ENCODE measurements around the gene KLK13.
A peak's percentile ranks its signal among the peaks of the same experiment; 100 is the strongest.

Gene KLK13

DNA sequence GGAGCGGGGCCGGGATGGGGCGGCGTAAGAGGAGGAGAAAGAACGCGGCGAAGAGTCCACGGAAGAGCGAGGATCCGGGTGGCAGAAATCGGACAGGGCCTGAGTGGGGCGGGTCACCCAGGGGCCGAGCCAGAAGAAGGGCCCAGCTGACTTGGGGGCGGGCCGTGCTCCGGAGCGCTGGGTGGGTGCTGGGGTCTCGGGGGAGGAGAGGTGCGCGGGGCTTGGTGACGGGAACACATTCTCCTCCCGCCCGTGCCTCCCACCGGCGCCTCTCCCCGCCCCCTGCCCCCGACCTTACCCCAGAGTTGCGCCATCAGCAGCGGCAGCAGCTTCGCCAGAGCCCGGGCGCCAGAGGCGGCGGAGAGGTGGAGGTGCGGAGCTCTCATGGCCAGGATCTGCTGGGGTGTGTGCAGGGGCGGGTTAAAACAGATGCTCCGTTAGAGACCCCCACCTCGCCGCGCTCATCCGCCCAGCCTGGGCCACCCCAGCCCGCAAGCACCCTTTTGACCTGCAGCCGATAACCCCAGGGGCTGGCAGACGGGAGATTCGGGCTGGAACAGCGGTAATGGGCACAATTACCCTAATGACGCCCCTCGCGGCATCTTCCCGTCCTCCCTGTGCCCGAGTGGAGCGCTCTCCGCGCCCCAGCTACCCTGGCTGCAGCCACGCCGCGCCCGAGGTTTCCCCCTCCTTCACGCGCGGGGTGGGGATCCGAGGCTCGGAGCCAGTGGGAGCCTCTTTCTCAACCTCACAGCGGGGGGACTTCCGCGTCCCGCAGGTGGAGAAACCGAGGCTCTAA is 45.9 kb downstream of the KLK13 start:
- DNase-seq = peak; percentile 11

DNA sequence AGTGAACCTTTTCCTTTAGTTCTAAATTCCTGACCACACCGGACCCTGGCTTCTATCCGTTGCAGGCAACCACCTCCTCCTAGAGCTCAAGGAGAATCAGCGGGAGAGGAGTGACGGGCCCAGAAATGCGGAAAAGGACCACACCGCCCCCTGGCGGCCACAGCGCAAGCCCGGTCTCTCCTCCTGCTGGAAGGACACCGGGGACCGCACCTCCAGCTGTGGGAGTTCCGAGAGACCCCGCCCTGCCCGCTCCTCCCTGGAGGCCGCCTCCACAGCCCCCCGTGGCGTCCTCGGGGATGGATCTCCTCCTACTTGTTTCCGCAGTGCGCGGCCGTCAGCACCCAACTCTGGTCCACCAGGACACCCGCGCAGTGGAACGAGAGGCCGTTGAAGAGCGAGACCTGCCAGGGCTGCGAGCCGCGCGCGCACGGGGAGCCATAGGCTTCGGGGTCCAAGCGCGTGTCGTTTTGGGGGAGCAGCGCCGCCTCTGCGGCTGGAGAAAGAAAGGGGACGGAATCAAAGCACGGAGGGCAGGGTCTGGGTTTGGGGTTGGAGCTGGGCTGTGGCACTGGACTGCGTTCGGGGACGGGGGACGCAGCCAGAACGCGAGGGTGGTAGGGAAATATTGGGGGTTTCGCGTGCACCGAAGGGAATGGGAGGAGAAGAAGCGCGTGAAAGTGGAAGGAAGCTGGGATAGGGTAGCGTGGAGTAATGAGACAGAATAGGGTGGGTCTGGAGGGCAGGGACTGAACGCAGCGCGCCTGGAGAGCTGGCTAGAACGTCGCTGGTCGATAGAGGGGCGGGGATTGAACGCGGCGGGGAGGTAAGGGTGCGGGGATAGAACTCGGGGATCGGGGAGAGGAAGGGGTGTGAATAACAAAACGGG is 47.9 kb downstream of the KLK13 start:
- peak; percentile 38 for DNase-seq

DNA sequence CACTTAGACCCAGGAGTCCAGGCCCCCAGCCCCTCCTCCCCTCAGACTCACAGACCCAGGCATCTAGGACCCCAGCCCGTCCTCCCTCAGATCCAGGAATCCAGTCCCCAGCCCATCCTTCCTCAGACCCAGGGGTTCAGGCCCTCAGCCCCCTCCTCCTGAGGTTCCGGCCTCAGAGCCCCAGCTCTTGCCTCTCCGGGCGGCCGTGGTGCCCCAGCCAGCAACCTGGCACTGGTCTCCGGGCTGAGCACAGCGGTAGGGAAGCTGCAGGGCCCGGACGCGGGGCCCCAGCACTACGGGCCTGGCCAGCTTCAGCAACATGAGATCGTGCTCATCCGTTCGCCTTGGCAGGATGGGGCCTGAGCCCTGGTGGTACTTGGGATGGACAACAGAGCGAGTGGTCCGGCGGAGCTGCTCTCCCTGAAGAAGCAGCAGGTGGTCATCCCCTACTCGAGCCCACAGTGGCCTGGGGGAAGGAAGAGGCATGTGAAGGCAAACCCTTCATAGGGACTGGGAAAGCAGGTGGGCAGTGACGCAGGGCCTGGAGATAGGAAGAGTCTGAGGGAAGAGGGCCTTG is 49.1 kb downstream of the KLK13 start:
- DNase-seq = no peak

DNA sequence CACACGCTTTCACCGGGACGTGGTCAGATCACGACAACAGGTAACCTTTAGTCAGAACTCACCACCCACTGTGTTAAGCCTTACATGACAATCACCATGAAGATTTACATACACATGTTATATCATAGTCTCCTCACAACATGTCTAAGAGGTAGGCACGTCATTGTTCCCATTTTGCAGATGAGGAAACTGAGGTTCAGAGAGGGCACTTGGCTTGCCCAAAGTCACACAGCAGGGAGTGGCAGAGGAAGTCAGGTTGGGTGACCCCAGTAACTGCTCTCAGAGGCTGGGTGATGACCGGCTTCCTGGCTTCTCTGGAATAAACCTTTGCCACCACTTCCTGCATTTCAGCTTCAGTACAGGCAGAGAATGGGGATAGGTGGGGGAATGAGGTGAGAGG is 50.6 kb downstream of the KLK13 start:
- DNase-seq = no peak

DNA sequence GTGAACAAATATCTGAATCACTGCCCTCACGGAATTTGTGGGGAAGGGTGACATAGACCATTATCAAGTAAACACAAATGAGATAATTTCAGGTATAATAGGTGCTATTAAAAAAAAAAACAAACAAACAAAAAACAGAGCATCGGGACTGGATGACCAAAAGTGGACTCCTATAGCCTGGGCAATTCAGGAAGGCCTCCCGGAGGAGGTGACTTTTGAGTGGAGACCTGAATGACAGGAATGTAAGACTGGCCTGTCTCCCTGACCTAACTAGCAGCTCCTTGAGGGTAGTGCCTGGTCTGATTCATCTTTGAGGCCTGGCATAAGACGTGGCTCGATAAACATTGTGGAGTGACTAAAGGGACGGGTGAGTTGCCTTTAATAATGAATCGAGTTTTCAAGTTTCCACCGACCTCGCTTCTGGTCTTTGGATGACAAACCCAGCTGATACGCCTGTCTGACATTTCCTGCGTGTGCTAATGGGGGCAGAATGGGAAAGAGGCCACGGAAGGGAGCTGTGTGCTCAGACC is 52.2 kb downstream of the KLK13 start:
- DNase-seq = no peak

DNA sequence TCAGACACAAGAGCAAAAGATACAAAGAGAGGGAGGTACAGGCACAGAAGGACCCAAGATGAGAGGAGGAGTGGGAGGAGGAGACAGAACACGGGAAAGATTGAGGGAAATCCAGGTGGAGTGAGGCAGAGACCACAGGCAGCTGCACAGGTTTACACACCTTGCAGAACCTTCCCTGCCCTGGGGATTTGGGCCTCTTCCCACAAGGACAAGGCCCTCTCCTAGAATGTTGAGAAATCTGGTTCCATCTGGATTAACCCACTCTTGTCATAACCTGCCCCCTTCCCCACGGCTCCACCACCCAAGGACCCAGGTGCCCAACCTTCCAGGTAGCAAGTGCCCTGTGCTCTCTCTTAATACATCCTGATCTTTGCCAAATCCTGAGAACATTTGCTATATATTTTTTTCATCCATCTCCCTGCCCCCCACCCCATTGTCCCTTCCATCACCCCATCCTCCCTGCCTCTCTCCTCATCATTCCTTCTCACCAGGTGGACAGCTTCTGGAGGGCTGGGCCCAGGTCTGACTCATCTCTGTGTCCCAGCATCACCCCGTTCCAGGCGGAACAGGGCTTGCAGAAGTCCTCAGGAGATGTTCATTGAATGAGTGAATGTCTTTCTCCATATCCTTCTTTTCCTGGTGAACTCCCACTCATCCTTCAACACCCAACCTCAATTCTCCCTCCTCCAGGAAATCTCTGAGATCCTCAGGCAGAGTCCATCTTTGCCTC is 54.7 kb downstream of the KLK13 start:
- no peak for DNase-seq

DNA sequence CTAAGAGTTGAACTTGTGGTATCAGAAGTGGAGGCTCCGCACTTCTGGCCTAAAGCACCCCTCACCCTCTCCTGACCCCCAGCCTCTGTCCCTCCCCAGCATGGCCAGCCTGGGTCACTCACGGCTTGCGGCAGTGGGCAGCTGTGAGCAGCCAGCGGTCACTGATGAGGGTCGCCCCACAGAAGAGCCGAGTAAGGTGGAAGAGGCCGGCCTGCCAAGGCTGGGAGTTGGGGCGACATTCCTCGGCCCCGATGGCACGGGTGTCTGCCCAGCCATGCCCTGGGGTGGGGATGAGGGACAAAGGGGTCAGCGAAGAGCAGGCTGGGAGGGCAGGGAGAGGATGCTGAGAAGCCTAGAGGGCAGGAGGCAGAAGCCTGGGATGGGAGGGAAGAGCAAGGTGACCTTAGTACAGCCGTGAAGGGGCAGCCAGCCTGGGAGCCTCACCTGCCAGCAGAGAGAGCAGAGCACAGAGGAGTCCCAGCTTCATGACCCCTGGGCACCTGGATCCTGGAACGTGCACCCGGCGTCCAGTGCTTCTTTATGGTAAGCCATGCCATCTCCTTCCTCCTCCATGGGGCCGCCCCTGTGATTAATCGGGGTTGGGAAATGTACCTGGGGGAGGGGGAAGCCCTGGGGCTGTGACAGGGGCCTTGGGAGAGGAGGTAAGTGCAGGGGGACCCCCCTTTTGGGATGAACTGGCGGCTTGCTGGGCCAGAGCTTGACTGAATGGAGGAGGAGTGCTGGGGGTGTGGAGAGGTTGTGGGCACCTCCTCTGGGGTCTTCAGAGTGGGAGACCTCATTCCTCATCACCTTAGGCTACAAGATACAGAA is 55.6 kb downstream of the KLK13 start:
- DNase-seq = no peak

DNA sequence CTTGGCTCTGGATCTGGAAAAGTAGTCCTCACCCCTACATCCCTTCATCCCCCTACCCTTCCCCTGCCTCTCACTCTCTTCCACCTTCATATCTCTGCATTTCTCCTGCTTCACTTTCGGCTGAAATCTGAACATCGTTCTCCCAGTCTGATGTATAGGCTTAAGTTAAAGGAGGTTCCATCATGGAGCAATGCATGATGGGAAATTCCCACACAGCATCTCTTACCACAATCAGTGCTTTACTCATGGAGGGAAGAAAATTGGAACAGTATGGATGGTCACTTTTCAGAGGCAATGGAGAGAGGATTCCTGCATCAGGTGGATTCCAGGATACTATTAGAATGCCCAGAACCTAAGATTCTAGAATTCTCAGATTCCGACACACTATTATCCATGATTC is 57.4 kb downstream of the KLK13 start:
- no peak for DNase-seq

DNA sequence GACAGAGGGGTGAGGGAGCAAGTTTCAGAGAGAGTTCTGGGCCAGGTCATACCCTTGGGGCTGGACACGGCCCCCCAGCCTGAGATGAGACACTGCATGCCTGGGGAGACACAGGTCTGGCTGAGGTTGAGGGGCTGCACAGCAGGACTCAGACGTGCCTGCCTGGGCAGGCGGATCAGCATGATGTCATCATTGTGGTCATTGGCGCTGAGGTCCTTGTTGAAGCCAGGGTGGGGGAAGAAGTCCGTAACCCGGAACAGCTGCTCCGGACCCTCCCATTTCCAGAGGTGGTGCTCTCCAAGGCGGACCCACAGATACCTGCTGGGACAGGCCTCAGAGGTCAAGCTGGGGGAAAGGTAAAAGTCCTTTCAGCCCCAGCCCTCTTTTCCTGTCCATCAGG is 58.5 kb downstream of the KLK13 start:
- no peak for DNase-seq
